ENCODE measurements around the gene PSME2. TPM values are rescaled to one million over a fixed set of nuclear protein-coding genes. Genes with fewer than 3 reads are reported as not detected.

The PSME2 gene
- total RNA-seq, 1 experiment from 2014 or later, result 126 TPM

DNA sequence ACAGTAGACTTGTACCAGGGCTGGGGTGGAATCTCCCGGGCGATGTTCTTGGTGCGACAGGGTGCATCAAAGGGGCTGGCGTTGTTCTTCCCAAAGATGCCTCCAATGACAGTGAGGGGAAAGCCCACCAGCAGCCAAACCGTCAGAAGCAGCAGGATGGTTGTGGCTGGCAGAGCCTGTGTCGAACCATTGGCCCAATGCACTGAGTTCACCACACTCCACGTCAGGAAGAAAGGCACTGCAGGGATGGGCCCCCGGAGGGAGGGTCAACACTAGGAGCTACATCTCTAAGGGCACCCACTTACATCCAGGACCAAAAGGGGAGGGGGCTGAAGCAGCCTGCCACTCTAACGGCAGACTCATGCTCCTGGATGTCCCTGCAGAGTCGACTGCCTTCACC lies 44.0 kb upstream of the PSME2 start:
- H3K18ac ChIP-seq (ENCODE audit: insufficient read length, low read depth, low read length), result no peak overlapping the region
- no peak overlapping the region for H4K91ac ChIP-seq (ENCODE audit: insufficient read length, low read depth, low read length)
- H3K4me2 ChIP-seq (ENCODE audit: insufficient read depth, insufficient read length, low read length), result no peak overlapping the region
- Mint-ChIP-seq H3K36me3 (ENCODE audit: insufficient read depth in 1 of 3, low read depth in 3 of 3) (peaks cover 17 to 64% (median 52%) of the 10 kb centered on the region in 3 experiments), H3K4me1 (peaks cover 22 to 25% of the 10 kb centered on the region in 2 experiments), H3K27ac (no peak overlapping the region), H3K4me3 (no peak overlapping the region), H3K9me3 (no peaks in the 10 kb centered on the region), H3K27me3 (ENCODE audit: low read depth) (no peaks in the 10 kb centered on the region)
- H3K79me2 ChIP-seq (ENCODE audit: insufficient read depth, low read length), result no peaks in the 10 kb centered on the region
- H4K5ac ChIP-seq (ENCODE audit: insufficient read length, low read depth, low read length), result no peak overlapping the region
- H2AFZ ChIP-seq (ENCODE audit: low read length), result no peak overlapping the region
- TF ChIP-seq, protein P1, sequence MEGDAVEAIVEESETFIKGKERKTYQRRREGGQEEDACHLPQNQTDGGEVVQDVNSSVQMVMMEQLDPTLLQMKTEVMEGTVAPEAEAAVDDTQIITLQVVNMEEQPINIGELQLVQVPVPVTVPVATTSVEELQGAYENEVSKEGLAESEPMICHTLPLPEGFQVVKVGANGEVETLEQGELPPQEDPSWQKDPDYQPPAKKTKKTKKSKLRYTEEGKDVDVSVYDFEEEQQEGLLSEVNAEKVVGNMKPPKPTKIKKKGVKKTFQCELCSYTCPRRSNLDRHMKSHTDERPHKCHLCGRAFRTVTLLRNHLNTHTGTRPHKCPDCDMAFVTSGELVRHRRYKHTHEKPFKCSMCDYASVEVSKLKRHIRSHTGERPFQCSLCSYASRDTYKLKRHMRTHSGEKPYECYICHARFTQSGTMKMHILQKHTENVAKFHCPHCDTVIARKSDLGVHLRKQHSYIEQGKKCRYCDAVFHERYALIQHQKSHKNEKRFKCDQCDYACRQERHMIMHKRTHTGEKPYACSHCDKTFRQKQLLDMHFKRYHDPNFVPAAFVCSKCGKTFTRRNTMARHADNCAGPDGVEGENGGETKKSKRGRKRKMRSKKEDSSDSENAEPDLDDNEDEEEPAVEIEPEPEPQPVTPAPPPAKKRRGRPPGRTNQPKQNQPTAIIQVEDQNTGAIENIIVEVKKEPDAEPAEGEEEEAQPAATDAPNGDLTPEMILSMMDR (conservative IDR thresholded peaks at IDR 0.05), result no peak
- H3K23ac ChIP-seq (ENCODE audit: insufficient read length, low read depth, low read length), result no peak overlapping the region
- H2BK5ac ChIP-seq (ENCODE audit: insufficient read length, low read length), result no peak overlapping the region
- H2AK5ac ChIP-seq (ENCODE audit: insufficient read length, low read length), result no peak overlapping the region
- H3K14ac ChIP-seq (ENCODE audit: insufficient read depth, low read length), result no peak overlapping the region
- no peak overlapping the region for H2BK15ac ChIP-seq (ENCODE audit: low read depth, low read length)
- no peak overlapping the region for H3K27ac ChIP-seq (ENCODE audit: insufficient read length, low read depth, low read length)
- WGBS (ENCODE audit: extremely low coverage, insufficient read length, low lambda C conversion rate), result no CpG with 5 or more reads among the region's 10 CpGs
- no peaks in the 10 kb centered on the region for H3K9me3 ChIP-seq (ENCODE audit: control insufficient read depth, low read depth, low read length)
- no peak overlapping the region for H3K9ac ChIP-seq (ENCODE audit: extremely low read depth, insufficient read length, low read length)
- no peak overlapping the region for H2BK120ac ChIP-seq (ENCODE audit: low read depth, low read length, poor library complexity, severe bottlenecking)
- no peak overlapping the region for H3K56ac ChIP-seq (ENCODE audit: insufficient read length, low read depth, low read length)
- H3K23me2 ChIP-seq (ENCODE audit: insufficient read length, low read depth, low read length, poor library complexity, severe bottlenecking), result no peaks in the 10 kb centered on the region
- no peak overlapping the region for H2BK20ac ChIP-seq (ENCODE audit: low read depth, low read length, poor library complexity, severe bottlenecking)
- no peak for DNase-seq
- H4K20me1 ChIP-seq (ENCODE audit: control insufficient read depth, insufficient read depth, insufficient read length), result no peaks in the 10 kb centered on the region
- H4K8ac ChIP-seq (replicated peaks; ENCODE audit: insufficient read length, low read depth, low read length), result no peak overlapping the region
- no peak overlapping the region for H2BK12ac ChIP-seq (ENCODE audit: insufficient read length, low read depth, low read length)
- no peaks in the 10 kb centered on the region; the same call in 1 of the 2 replicates for H3K4me1 ChIP-seq (ENCODE audit: insufficient read depth, low read length)
- no peak overlapping the region for H3K4ac ChIP-seq (ENCODE audit: low read depth, low read length)
- H3T11ph ChIP-seq (ENCODE audit: low read length), result no peak overlapping the region
- peaks cover 4% of the 10 kb centered on the region for H3K79me1 ChIP-seq (ENCODE audit: insufficient read depth, low read depth, low read length, poor library complexity, severe bottlenecking)
- H3K27me3 ChIP-seq (ENCODE audit: insufficient read depth, low read length), result no peaks in the 10 kb centered on the region
